Fibroblast of lung (primary cell): ENCODE results near the gene PDSS1. TPM values are rescaled to one million over a fixed set of nuclear protein-coding genes. Genes with fewer than 3 reads are reported as not detected.

ENCODE experiments used
- DNase-seq, 2 donors: peaks; one replicate each; pipeline versions ENCODE4 v3.0.0 to v3.0.0-alpha.2; 2010; ENCODE audit warnings: low read depth in 2 of 2
- H2AFZ ChIP-seq: 2 replicates; pipeline ENCODE4 v1.5.1; 2012; ENCODE audit warnings: low read length, control low read depth, inconsistent platforms
- H3K27ac ChIP-seq: 2 replicates; pipeline ENCODE4 v1.5.1; 2011; ENCODE audit warnings: low read length, control low read depth; ENCODE audit not compliant: insufficient read depth
- H3K27me3 ChIP-seq: 2 replicates; pipeline ENCODE4 v1.5.1; 2011; ENCODE audit warnings: mild to moderate bottlenecking, low read length; ENCODE audit not compliant: control insufficient read depth, insufficient read depth
- H3K36me3 ChIP-seq: 2 replicates; pipeline ENCODE4 v1.5.1; 2011; ENCODE audit warnings: low read length; ENCODE audit not compliant: control insufficient read depth, insufficient read depth
- H3K4me1 ChIP-seq: 2 replicates; pipeline ENCODE4 v1.5.1; 2011; ENCODE audit warnings: low read length; ENCODE audit not compliant: control insufficient read depth, insufficient read depth; ENCODE audit errors: extremely low read depth
- H3K4me2 ChIP-seq: 2 replicates; pipeline ENCODE4 v1.5.1; 2011; ENCODE audit warnings: low read length, control low read depth; ENCODE audit not compliant: insufficient read depth; ENCODE audit errors: extremely low read depth
- H3K4me3 ChIP-seq, 4 experiments: fragments of 200-600 bp in 1 of 4; sonication (generic) in 1 of 4; replicated peaks in 1 of 4; 2 replicates each; pipeline ENCODE4 v1.5.1; 2011 to 2016; ENCODE audit warnings: low read length in 4 of 4, low read depth in 3 of 4, mild to moderate bottlenecking in 3 of 4, control low read depth in 2 of 4, inconsistent platforms in 1 of 4, mixed read lengths in 1 of 4; ENCODE audit not compliant: insufficient read depth in 1 of 4; ENCODE audit errors: control extremely low read depth in 1 of 4
- H3K79me2 ChIP-seq: 2 replicates; pipeline ENCODE4 v1.5.1; 2012; ENCODE audit warnings: mild to moderate bottlenecking, low read length, inconsistent platforms; ENCODE audit not compliant: control insufficient read depth, insufficient read depth
- H3K9ac ChIP-seq: 2 replicates; pipeline ENCODE4 v1.5.1; 2011; ENCODE audit warnings: mild to moderate bottlenecking, low read length, control low read depth; ENCODE audit not compliant: insufficient read depth
- H3K9me3 ChIP-seq: 2 replicates; pipeline ENCODE4 v1.5.1; 2012; ENCODE audit warnings: low read depth, low read length; ENCODE audit not compliant: control insufficient read depth, insufficient read depth
- H4K20me1 ChIP-seq: 2 replicates; pipeline ENCODE4 v1.5.1; 2011; ENCODE audit warnings: low read length; ENCODE audit not compliant: control insufficient read depth, insufficient read depth; ENCODE audit errors: extremely low read depth
- EZH2 ChIP-seq: IDR thresholded peaks from 2 replicates; pipeline ENCODE4 v1.5.1; 2012; ENCODE audit warnings: low read length, control low read depth, mild to moderate bottlenecking; ENCODE audit errors: missing control alignments
- polyA plus RNA-seq, 2 donors: library from polyadenylated mRNA; depleted of rRNA in 1 of 2; stranded (reverse) in 1 of 2; unstranded in 1 of 2; fragments of >200 nt; gene quantifications; 2 replicates each; pipeline ENCODE4 v1.2.1, GENCODE V29; 2011 to 2012; ENCODE audit warnings: missing spikeins in 1 of 2
- total RNA-seq: library from RNA; depleted of rRNA; stranded (reverse); fragments of >200 nt; gene quantifications from 2 replicates; pipeline ENCODE4 v1.2.1, GENCODE V29; 2014
- TF ChIP-seq, protein P1 (sequence below), 2 donors: IDR thresholded peaks in 1 of 2; conservative IDR thresholded peaks in 1 of 2; 1 replicate in 1 of 2; 2 replicates in 1 of 2; pipeline ENCODE4 v1.5.1; 2011 to 2012; ENCODE audit warnings: low read length in 2 of 2, control low read depth in 1 of 2, inconsistent platforms in 1 of 2, low read depth in 1 of 2, mild to moderate bottlenecking in 1 of 2

The PDSS1 gene
- total and polyA plus RNA-seq, 2 donors (not counting 1 experiment from before 2014, with no cell fraction given) = 1.8 to 11.1 TPM

- Histone ChIP-seq H3K79me2 (peaks cover 46% of the 10 kb centered on the region), H3K27me3 (no peaks in the 10 kb centered on the region), H2AFZ (no peak overlapping the region), H3K9ac (no peak overlapping the region), H3K9me3 (no peaks in the 10 kb centered on the region), H4K20me1 (no peaks in the 10 kb centered on the region), H3K27ac (no peak overlapping the region), H3K4me2 (no peak overlapping the region), H3K4me3 (no peak overlapping the region), H3K36me3 (no peaks in the 10 kb centered on the region), H3K4me1 (peaks cover 4% of the 10 kb centered on the region)
- TF ChIP-seq EZH2 = no peak
- TF ChIP-seq, protein P1, sequence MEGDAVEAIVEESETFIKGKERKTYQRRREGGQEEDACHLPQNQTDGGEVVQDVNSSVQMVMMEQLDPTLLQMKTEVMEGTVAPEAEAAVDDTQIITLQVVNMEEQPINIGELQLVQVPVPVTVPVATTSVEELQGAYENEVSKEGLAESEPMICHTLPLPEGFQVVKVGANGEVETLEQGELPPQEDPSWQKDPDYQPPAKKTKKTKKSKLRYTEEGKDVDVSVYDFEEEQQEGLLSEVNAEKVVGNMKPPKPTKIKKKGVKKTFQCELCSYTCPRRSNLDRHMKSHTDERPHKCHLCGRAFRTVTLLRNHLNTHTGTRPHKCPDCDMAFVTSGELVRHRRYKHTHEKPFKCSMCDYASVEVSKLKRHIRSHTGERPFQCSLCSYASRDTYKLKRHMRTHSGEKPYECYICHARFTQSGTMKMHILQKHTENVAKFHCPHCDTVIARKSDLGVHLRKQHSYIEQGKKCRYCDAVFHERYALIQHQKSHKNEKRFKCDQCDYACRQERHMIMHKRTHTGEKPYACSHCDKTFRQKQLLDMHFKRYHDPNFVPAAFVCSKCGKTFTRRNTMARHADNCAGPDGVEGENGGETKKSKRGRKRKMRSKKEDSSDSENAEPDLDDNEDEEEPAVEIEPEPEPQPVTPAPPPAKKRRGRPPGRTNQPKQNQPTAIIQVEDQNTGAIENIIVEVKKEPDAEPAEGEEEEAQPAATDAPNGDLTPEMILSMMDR (conservative IDR thresholded peaks at IDR 0.05 in 1 of 2, IDR thresholded peaks at IDR 0.05 in 1 of 2; ENCODE audit: low read depth in 1 of 2, low read length in 2 of 2) = no peak
- no peak for DNase-seq
Observed at GRCh38 chr10:26700884-26701630, 3.6 kb downstream of the PDSS1 start.

GRCh38 chr10:26703096-26703495 is 5.6 kb downstream of the PDSS1 start:
- H3K9ac ChIP-seq = no peak overlapping the region
- H4K20me1 ChIP-seq = no peaks in the 10 kb centered on the region
- no peaks in the 10 kb centered on the region for H3K36me3 ChIP-seq
- peaks cover 41% of the 10 kb centered on the region for H3K79me2 ChIP-seq
- H3K27ac ChIP-seq = no peak overlapping the region
- H3K4me2 ChIP-seq = no peak overlapping the region
- H3K4me1 ChIP-seq = peaks cover 2% of the 10 kb centered on the region
- H2AFZ ChIP-seq = no peak overlapping the region
- no peaks in the 10 kb centered on the region for H3K9me3 ChIP-seq
- H3K4me3 ChIP-seq = no peak overlapping the region
- TF ChIP-seq, protein P1 (conservative IDR thresholded peaks at IDR 0.05 in 1 of 2, IDR thresholded peaks at IDR 0.05 in 1 of 2; ENCODE audit: low read depth in 1 of 2, low read length in 2 of 2) = no peak
- no peak for TF ChIP-seq EZH2
- DNase-seq = no peak
- H3K27me3 ChIP-seq = no peaks in the 10 kb centered on the region

DNA sequence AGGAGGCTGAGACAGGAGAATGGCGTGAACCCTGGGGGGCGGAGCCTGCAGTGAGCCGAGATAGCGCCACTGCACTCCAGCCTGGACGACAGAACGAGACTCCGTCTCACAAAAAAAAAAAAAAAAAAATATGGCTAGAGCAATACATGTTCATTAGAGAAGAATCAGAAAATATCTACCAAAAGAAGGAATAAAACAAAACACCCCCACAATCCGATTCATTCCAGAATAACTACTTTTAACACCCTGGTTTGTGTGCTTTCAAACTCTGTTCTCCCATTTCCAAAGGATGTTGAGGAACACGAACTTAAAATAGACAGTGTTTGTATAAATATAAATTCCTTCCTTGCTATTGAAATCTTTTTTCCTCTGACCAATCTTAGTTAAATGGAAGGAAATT is 6.5 kb downstream of the PDSS1 start:
- no peak overlapping the region for H2AFZ ChIP-seq
- no peak overlapping the region for H3K4me2 ChIP-seq
- no peak overlapping the region for H3K9ac ChIP-seq
- no peak overlapping the region for H3K4me3 ChIP-seq
- no peaks in the 10 kb centered on the region for H3K27me3 ChIP-seq
- H3K79me2 ChIP-seq = peaks cover 32% of the 10 kb centered on the region
- no peaks in the 10 kb centered on the region for H4K20me1 ChIP-seq
- H3K27ac ChIP-seq = no peak overlapping the region
- no peaks in the 10 kb centered on the region for H3K4me1 ChIP-seq
- TF ChIP-seq, protein P1 (conservative IDR thresholded peaks at IDR 0.05 in 1 of 2, IDR thresholded peaks at IDR 0.05 in 1 of 2; ENCODE audit: low read depth in 1 of 2, low read length in 2 of 2) = no peak
- no peak for TF ChIP-seq EZH2
- no peaks in the 10 kb centered on the region for H3K9me3 ChIP-seq
- peaks cover 2% of the 10 kb centered on the region for H3K36me3 ChIP-seq
- no peak for DNase-seq
